ENCODE results near the gene MRPS23. TPM values are rescaled to one million over a fixed set of nuclear protein-coding genes. Genes with fewer than 3 reads are reported as not detected.

The MRPS23 gene
- total and polyA plus RNA-seq, 7 experiments from 2014 or later: 13.0 to 42.8 (median 26.5) TPM

GRCh38 chr17:57808882-57809281 is 41.0 kb downstream of the MRPS23 start:
- ChIA-PET CTCF (no interaction called here), POLR2A (no interaction called here)
- Mint-ChIP-seq H3K9me3 (no peaks in the 10 kb centered on the region), H3K4me3 (no peak overlapping the region), H3K27ac (no peak overlapping the region), H3K4me1 (peaks cover 0 to 14% (median 13%) of the 10 kb centered on the region in 7 donors), H3K36me3 (peaks cover 0 to 4% (median 0%) of the 10 kb centered on the region in 5 donors), H3K27me3 (peaks cover 20 to 57% (median 55%) of the 10 kb centered on the region in 5 donors)
- intact Hi-C loops (cut with micrococcal nuclease): no loop called here
- no peak for ATAC-seq
- no peak for DNase-seq
- no peaks in the 10 kb centered on the region for H3K36me3 ChIP-seq (ENCODE audit: control insufficient read depth in 2 of 3, insufficient read depth in 3 of 3, low read length in 3 of 3)
- H3K4me3 ChIP-seq (ENCODE audit: low read length): no peak overlapping the region
- H3K9me3 ChIP-seq (ENCODE audit: control insufficient read depth in 2 of 3, low read length in 3 of 3): no peaks in the 10 kb centered on the region
- H3K4me1 ChIP-seq (ENCODE audit: control insufficient read depth in 2 of 2, insufficient read depth in 2 of 2, low read length in 2 of 2): no peaks in the 10 kb centered on the region
- no peak overlapping the region for H3K27ac ChIP-seq (ENCODE audit: low read depth, low read length)
- no peaks in the 10 kb centered on the region for H3K27me3 ChIP-seq (ENCODE audit: control insufficient read depth in 2 of 2, insufficient read depth in 2 of 2, low read length in 2 of 2)

GRCh38 chr17:57806167-57806830 is 43.5 kb downstream of the MRPS23 start:
- intact Hi-C loops (cut with micrococcal nuclease): no loop called here

GRCh38 chr17:57803021-57803420 is 46.8 kb downstream of the MRPS23 start:
- Histone ChIP-seq H3K36me3 (ENCODE audit: control insufficient read depth in 2 of 3, insufficient read depth in 3 of 3, low read length in 3 of 3) (no peaks in the 10 kb centered on the region), H3K27ac (ENCODE audit: low read depth, low read length) (no peak overlapping the region), H3K4me1 (ENCODE audit: control insufficient read depth in 2 of 2, insufficient read depth in 2 of 2, low read length in 2 of 2) (no peaks in the 10 kb centered on the region), H3K4me3 (ENCODE audit: low read length) (no peak overlapping the region), H3K27me3 (ENCODE audit: control insufficient read depth in 2 of 2, insufficient read depth in 2 of 2, low read length in 2 of 2) (no peaks in the 10 kb centered on the region), H3K9me3 (ENCODE audit: control insufficient read depth in 2 of 3, low read length in 3 of 3) (peaks cover 0 to 3% (median 0%) of the 10 kb centered on the region in 3 experiments)
- Mint-ChIP-seq H3K27me3 (peaks cover 0 to 25% (median 18%) of the 10 kb centered on the region in 5 donors), H3K9me3 (peaks cover 0 to 25% (median 12%) of the 10 kb centered on the region in 11 donors), H3K4me1 (no peaks in the 10 kb centered on the region), H3K36me3 (peaks cover 0 to 15% (median 0%) of the 10 kb centered on the region in 5 donors), H3K4me3 (no peak overlapping the region), H3K27ac (peak overlapping the region in 1 of 9 donors; percentile 35)
- DNase-seq (no peak), ATAC-seq (no peak)
- ChIA-PET CTCF (interaction anchor here (0.8 kb wide), 1 partner anchor 1235 kb away, joined by 3 read pairs; no protein-coding TSS in a partner anchor), POLR2A (no interaction called here)
- intact Hi-C loops (cut with micrococcal nuclease): no loop called here

More at GRCh38 chr17:57806167-57806830, 43.5 kb downstream of the MRPS23 start:
- ATAC-seq (no peak), DNase-seq (no peak)
- CTCF ChIA-PET: no interaction called here
- Histone ChIP-seq H3K4me1 (ENCODE audit: control insufficient read depth in 2 of 2, insufficient read depth in 2 of 2, low read length in 2 of 2) (no peaks in the 10 kb centered on the region), H3K9me3 (ENCODE audit: control insufficient read depth in 2 of 3, low read length in 3 of 3) (no peaks in the 10 kb centered on the region), H3K27ac (ENCODE audit: low read depth, low read length) (no peak overlapping the region), H3K27me3 (ENCODE audit: control insufficient read depth in 2 of 2, insufficient read depth in 2 of 2, low read length in 2 of 2) (no peaks in the 10 kb centered on the region), H3K36me3 (ENCODE audit: control insufficient read depth in 2 of 3, insufficient read depth in 3 of 3, low read length in 3 of 3) (no peaks in the 10 kb centered on the region), H3K4me3 (ENCODE audit: low read length) (no peak overlapping the region)
- H3K4me3 Mint-ChIP-seq: no peak overlapping the region
- POLR2A ChIA-PET: no interaction called here
- no peak overlapping the region for H3K27ac Mint-ChIP-seq
- H3K4me1 Mint-ChIP-seq: peaks cover 0 to 9% (median 7%) of the 10 kb centered on the region in 7 donors
- H3K27me3 Mint-ChIP-seq: peaks cover 11 to 48% (median 42%) of the 10 kb centered on the region in 5 donors
- H3K9me3 Mint-ChIP-seq: peaks cover 0 to 16% (median 9%) of the 10 kb centered on the region in 11 donors
- H3K36me3 Mint-ChIP-seq: peaks cover 0 to 9% (median 0%) of the 10 kb centered on the region in 5 donors

GRCh38 chr17:57801044-57801711 is 48.7 kb downstream of the MRPS23 start:
- Mint-ChIP-seq H3K9me3 (peaks cover 0 to 30% (median 12%) of the 10 kb centered on the region in 11 donors), H3K27ac (no peak overlapping the region), H3K27me3 (peaks cover 0 to 20% (median 6%) of the 10 kb centered on the region in 5 donors), H3K4me3 (no peak overlapping the region), H3K4me1 (no peaks in the 10 kb centered on the region), H3K36me3 (peaks cover 0 to 15% (median 0%) of the 10 kb centered on the region in 5 donors)
- no peaks in the 10 kb centered on the region for H3K27me3 ChIP-seq (ENCODE audit: control insufficient read depth in 2 of 2, insufficient read depth in 2 of 2, low read length in 2 of 2)
- no peak overlapping the region for H3K27ac ChIP-seq (ENCODE audit: low read depth, low read length)
- H3K9me3 ChIP-seq (ENCODE audit: control insufficient read depth in 2 of 3, low read length in 3 of 3): peaks cover 0 to 3% (median 0%) of the 10 kb centered on the region in 3 experiments
- ATAC-seq: no peak
- H3K4me1 ChIP-seq (ENCODE audit: control insufficient read depth in 2 of 2, insufficient read depth in 2 of 2, low read length in 2 of 2): no peaks in the 10 kb centered on the region
- intact Hi-C loops (cut with micrococcal nuclease): no loop called here
- CTCF ChIA-PET: interaction anchor here (1.4 kb wide), 1 partner anchor 18 kb away, joined by 3 read pairs; no protein-coding TSS in a partner anchor
- POLR2A ChIA-PET: no interaction called here
- no peak overlapping the region for H3K4me3 ChIP-seq (ENCODE audit: low read length)
- no peaks in the 10 kb centered on the region for H3K36me3 ChIP-seq (ENCODE audit: control insufficient read depth in 2 of 3, insufficient read depth in 3 of 3, low read length in 3 of 3)
- DNase-seq: no peak

- H3K4me1 Mint-ChIP-seq: peaks cover 2 to 14% (median 8%) of the 10 kb centered on the region in 7 donors
- peak in 3 of 9 donors; percentile 5 to 37 (median 35) for DNase-seq
- CTCF ChIA-PET: no interaction called here
- peaks cover 0 to 14% (median 0%) of the 10 kb centered on the region in 11 donors for H3K9me3 Mint-ChIP-seq
- no peaks in the 10 kb centered on the region for H3K4me1 ChIP-seq (ENCODE audit: control insufficient read depth in 2 of 2, insufficient read depth in 2 of 2, low read length in 2 of 2)
- no peaks in the 10 kb centered on the region for H3K9me3 ChIP-seq (ENCODE audit: control insufficient read depth in 2 of 3, low read length in 3 of 3)
- H3K27me3 ChIP-seq (ENCODE audit: control insufficient read depth in 2 of 2, insufficient read depth in 2 of 2, low read length in 2 of 2): no peaks in the 10 kb centered on the region
- intact Hi-C loops (cut with micrococcal nuclease): no loop called here
- H3K27ac ChIP-seq (ENCODE audit: low read depth, low read length): no peak overlapping the region
- H3K4me3 ChIP-seq (ENCODE audit: low read length): no peak overlapping the region
- no peak for ATAC-seq
- peaks cover 0 to 3% (median 0%) of the 10 kb centered on the region in 5 donors for H3K36me3 Mint-ChIP-seq
- H3K4me3 Mint-ChIP-seq: peak overlapping the region in 1 of 10 donors; percentile 33
- no peak overlapping the region for H3K27ac Mint-ChIP-seq
- POLR2A ChIA-PET: no interaction called here
- H3K36me3 ChIP-seq (ENCODE audit: control insufficient read depth in 2 of 3, insufficient read depth in 3 of 3, low read length in 3 of 3): no peaks in the 10 kb centered on the region
- H3K27me3 Mint-ChIP-seq: peaks cover 0 to 44% (median 11%) of the 10 kb centered on the region in 5 donors
Measured at GRCh38 chr17:57794841-57795240, 55.0 kb downstream of the MRPS23 start.

GRCh38 chr17:57788725-57789124 is 61.1 kb downstream of the MRPS23 start:
- intact Hi-C loops (cut with micrococcal nuclease): no loop called here
- peak overlapping the region in 1 of 9 donors; percentile 2 for H3K27ac Mint-ChIP-seq
- Histone ChIP-seq H3K4me1 (ENCODE audit: control insufficient read depth in 2 of 2, insufficient read depth in 2 of 2, low read length in 2 of 2) (no peaks in the 10 kb centered on the region), H3K36me3 (ENCODE audit: control insufficient read depth in 2 of 3, insufficient read depth in 3 of 3, low read length in 3 of 3) (no peaks in the 10 kb centered on the region), H3K9me3 (ENCODE audit: control insufficient read depth in 2 of 3, low read length in 3 of 3) (no peaks in the 10 kb centered on the region), H3K27me3 (ENCODE audit: control insufficient read depth in 2 of 2, insufficient read depth in 2 of 2, low read length in 2 of 2) (no peaks in the 10 kb centered on the region), H3K27ac (ENCODE audit: low read depth, low read length) (no peak overlapping the region), H3K4me3 (ENCODE audit: low read length) (no peak overlapping the region)
- peaks cover 0 to 4% (median 0%) of the 10 kb centered on the region in 7 donors for H3K4me1 Mint-ChIP-seq
- POLR2A ChIA-PET: no interaction called here
- no peak overlapping the region for H3K4me3 Mint-ChIP-seq
- no peak for ATAC-seq
- no peak for DNase-seq
- peaks cover 0 to 4% (median 0%) of the 10 kb centered on the region in 11 donors for H3K9me3 Mint-ChIP-seq
- CTCF ChIA-PET: interaction anchor here (0.6 kb wide), 1 partner anchor 571 kb away, joined by 3 read pairs; no protein-coding TSS in a partner anchor
- peaks cover 16 to 53% (median 43%) of the 10 kb centered on the region in 5 donors for H3K27me3 Mint-ChIP-seq
- H3K36me3 Mint-ChIP-seq: peaks cover 0 to 6% (median 0%) of the 10 kb centered on the region in 5 donors
